ENCODE results near the gene AP4M1. TPM values are rescaled to one million over a fixed set of nuclear protein-coding genes. Genes with fewer than 3 reads are reported as not detected.
"Not testable (repeated sequence)": the region's sequence is repeated elsewhere in the genome, so short reads cannot be mapped to it uniquely, and the experiment has no call there.

Gene AP4M1
- total and polyA plus RNA-seq, 9 of the 15 experiments (the other 6 are each of a cell fraction or from before 2014, with no cell fraction given), result 1.3 to 30.9 (median 14.1) TPM

DNA sequence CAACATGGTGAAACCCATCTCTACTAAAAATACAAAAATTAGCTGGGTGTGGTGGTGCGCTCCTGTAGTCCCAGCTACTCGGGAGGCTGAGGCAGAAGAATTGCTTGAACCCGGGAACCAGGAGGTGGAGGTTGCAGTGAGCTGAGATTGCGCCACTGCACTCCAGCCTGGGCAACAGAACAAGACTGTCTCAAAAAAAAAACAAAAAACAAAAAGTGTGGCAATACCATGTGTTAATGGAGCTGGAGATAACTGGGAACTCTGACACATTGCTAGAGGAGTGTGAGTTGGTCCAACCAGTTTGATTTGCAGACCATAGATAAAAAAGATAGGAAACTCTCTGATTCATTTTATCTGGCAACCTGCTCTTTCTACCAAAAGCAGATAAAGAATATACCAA lies 44.9 kb downstream of the AP4M1 start:
- Histone ChIP-seq H3K4me1 (replicated peaks in 1 of 2; ENCODE audit: control insufficient read depth in 2 of 2, insufficient read depth in 2 of 2, low read length in 2 of 2) (peaks cover 5 to 22% of the 10 kb centered on the region in 2 experiments; a peak in 4 of 5 replicates), H3K79me2 (ENCODE audit: control insufficient read depth, insufficient read depth, low read length) (peaks cover 18% of the 10 kb centered on the region)
- FAIRE-seq; H4K20me1 ChIP-seq (replicated peaks; ENCODE audit: control insufficient read depth, insufficient read depth, low read length); H3K9me1 ChIP-seq (ENCODE audit: control insufficient read depth, insufficient read depth, low read length); intact Hi-C loops (cut with micrococcal nuclease); H3K36me3 ChIP-seq (ENCODE audit: control insufficient read depth, insufficient read depth, low read length); H2AFZ ChIP-seq (ENCODE audit: low read depth, low read length); H3K27ac ChIP-seq (ENCODE audit: extremely low read depth, low read depth, low read length); H3K9ac ChIP-seq (ENCODE audit: insufficient read depth in 1 of 2, low read depth in 2 of 2, low read length in 2 of 2); H3K4me2 ChIP-seq (ENCODE audit: insufficient read depth, low read length); in situ Hi-C loops (cut with MboI); H3K4me3 ChIP-seq; H3K27me3 ChIP-seq (ENCODE audit: control insufficient read depth in 2 of 2, insufficient read depth in 2 of 2, low read length in 2 of 2); ATAC-seq; H3K9me3 ChIP-seq (replicated peaks; ENCODE audit: control insufficient read depth, insufficient read depth, low read depth, low read length); DNase-seq (ENCODE audit: extremely low read depth in 1 of 4, low spot score in 3 of 4); BruUV-seq (replicated peaks); TF ChIP-seq TEAD4 (CRISPR knock-in tag; IDR thresholded peaks at IDR 0.05; ENCODE audit: borderline replicate concordance): not testable (repeated sequence)
- WGBS (ENCODE audit: insufficient coverage, low coverage, missing lambda C conversion rate), result 66% methylated on average over 4 of the region's 4 CpGs
- peak; percentile 73 for TF ChIP-seq FOSL1 (tag; conservative IDR thresholded peaks at IDR 0.05)
- peak; percentile 85 for TF ChIP-seq CEBPB (tag; IDR thresholded peaks at IDR 0.05)
- 0 out of 2 replicates have a peak, but pooled peaks have one; percentile 23 for TF ChIP-seq TEAD4 (IDR thresholded peaks at IDR 0.05; ENCODE audit: low read length)
- peak; percentile 67 for TF ChIP-seq CBFA2T3 (IDR thresholded peaks at IDR 0.05)
- peak; percentile 36; the same call in 1 of the 2 replicates for TF ChIP-seq CEBPG (CRISPR knock-in tag; IDR thresholded peaks at IDR 0.05)
- peak; percentile 34 to 84; a peak in 3 of 4 replicates for TF ChIP-seq CEBPG (tag; conservative IDR thresholded peaks at IDR 0.05 in 1 of 2, IDR thresholded peaks at IDR 0.05 in 1 of 2)
- TF ChIP-seq CBFA2T2 (conservative IDR thresholded peaks at IDR 0.05), result peak; percentile 40; the same call in 1 of the 2 replicates
- TF ChIP-seq TRIM24 (IDR thresholded peaks at IDR 0.05), result peak; percentile 24 to 39; a peak in 1 of 4 replicates
- TF ChIP-seq RCOR1 (IDR thresholded peaks at IDR 0.05; ENCODE audit: borderline replicate concordance in 1 of 2, low read depth in 2 of 2, low read length in 2 of 2), result peak in 1 of 2 experiments; percentile 34; a peak in 1 of 4 replicates
- TF ChIP-seq KDM1A (IDR thresholded peaks at IDR 0.05), result peak in 1 of 2 experiments; percentile 44; a peak in 1 of 4 replicates
- peak; percentile 36 for TF ChIP-seq ARID1B (IDR thresholded peaks at IDR 0.05)
- peak; percentile 6; the same call in 1 of the 2 replicates for TF ChIP-seq TAL1 (IDR thresholded peaks at IDR 0.05)
- peak; percentile 36; the same call in 1 of the 2 replicates for TF ChIP-seq DPF2 (IDR thresholded peaks at IDR 0.05)
- CTCF ChIA-PET (ENCODE audit: low intra/inter-chr PET ratio), result interaction anchor here (0.6 kb wide), 1 partner anchor 232 kb away, joined by 4 read pairs; no protein-coding TSS in a partner anchor
- POLR2A ChIA-PET, result interaction anchor here (0.7 to 1.8 kb wide), 2 partner anchors 13 to 189 kb away, joined by 3 read pairs; no protein-coding TSS in a partner anchor

Data from K562 (cell line).